Fibroblast of skin of right quadriceps (primary cell): Measurements from ENCODE around the gene CCDC124.
"Not testable (repeated sequence)": the region's sequence is repeated elsewhere in the genome, so short reads cannot be mapped to it uniquely, and the experiment has no call there.

Source experiments
- DNase-seq: peaks from one replicate; pipeline ENCODE4 v3.0.0-alpha.2; 2013

The CCDC124 gene

GRCh38 chr19:17954401-17954800 lies 21.6 kb downstream of the CCDC124 start:
- no peak for DNase-seq

DNA sequence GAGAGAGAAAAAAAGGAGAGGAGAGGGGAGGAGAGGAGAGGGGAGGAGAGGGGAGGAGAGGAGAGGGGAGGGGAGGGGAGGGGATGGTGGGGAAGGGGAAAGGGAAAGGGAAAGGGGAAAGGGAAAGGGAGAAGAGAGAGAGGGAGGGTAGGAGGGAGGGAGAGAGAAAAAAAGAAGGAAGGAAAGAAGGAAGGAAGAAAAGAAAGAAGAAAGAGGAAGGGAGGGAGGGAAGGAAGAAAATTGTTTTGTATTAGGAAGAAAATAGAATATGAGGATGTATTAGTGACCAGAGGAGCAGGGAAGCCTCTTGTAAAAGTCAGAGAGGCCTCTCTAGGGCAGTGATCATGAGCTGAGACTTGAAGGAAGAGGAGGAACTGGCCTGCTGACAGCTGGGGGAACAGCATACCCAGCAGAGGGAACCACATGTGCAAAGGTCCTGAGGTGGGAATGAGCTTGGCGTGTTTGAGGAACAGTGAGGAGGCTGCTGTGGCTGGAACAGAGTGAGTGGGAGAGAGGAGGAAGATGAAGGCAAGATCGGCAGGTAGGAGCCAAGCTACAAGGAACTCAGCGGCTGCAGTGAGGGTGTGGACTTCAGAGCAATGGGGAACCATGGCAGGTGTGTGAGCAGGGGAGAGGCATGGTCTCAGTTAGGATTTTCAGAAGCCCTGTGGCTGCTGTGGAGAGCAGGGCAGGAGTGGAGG lies 24.5 kb downstream of the CCDC124 start:
- DNase-seq = no peak

- no peak for DNase-seq
These were observed 25.1 kb downstream of the CCDC124 start for GRCh38 chr19:17957885-17958284.

- DNase-seq = no peak
These were observed 31.3 kb downstream of the CCDC124 start for GRCh38 chr19:17963936-17964691.

DNA sequence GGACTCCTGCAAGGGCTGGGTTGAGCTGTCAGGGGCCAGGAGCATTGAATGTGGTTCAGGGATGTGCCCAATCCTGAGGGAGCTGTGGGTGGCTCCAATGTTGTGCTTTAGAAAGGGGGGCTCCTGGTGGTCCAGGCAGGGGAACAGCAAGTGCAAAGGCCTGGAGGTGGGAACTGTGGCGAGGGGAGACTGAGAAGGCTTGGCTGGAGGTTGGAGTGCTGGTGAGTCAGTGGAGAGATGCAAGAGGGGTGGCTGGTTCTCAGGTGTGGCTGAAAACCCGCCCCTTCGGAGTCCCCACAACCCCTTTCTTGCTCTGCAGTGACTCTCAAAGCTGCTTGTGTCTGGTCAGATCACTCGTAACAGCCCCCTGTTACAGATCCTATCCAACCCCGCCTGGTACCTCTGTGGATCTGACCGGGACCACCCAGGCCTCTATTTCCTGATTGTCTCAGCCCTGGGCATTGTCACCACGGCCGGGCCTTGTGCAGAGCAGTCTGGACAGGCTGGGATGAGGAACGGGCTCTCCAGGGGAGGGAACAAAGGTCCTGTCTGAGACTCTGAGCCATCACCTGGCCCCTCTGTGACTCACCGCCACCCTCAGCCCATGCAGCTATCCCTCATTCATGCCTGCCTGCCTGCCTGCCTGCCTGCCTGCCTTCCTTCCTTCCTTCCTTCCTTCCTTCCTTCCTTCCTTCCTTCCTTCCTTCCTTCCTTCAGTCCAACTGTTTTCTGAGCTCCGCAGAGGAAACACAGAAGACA lies 32.7 kb downstream of the CCDC124 start:
- DNase-seq = no peak

DNA sequence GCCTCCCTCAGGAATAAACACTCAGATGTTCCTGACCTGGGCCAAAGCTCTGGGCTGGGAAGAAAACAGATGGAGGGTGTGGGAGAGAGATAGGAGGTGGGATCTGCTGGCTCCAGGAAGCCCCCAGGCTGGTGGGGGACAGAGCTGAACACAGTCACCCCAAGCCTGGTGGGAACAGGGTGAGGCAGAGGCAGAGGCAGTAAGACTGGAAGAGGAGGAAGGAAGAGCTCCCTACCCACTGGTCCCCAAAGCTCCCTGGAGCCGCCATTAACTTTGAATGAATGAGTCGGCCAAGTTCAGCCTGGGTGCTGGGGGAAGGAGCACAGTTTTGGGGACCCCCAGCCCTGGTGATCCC lies 33.3 kb downstream of the CCDC124 start:
- no peak for DNase-seq

- DNase-seq = no peak
These were observed 33.9 kb downstream of the CCDC124 start, which contains the start of gene KCNN1 for GRCh38 chr19:17966550-17967256. KCNN1 (plus strand) TSS chr19:17967107; CDS start chr19:17973889, 6,782 bp downstream.

- no peak for DNase-seq
These were observed 34.6 kb downstream of the CCDC124 start for GRCh38 chr19:17967257-17968051.

DNA sequence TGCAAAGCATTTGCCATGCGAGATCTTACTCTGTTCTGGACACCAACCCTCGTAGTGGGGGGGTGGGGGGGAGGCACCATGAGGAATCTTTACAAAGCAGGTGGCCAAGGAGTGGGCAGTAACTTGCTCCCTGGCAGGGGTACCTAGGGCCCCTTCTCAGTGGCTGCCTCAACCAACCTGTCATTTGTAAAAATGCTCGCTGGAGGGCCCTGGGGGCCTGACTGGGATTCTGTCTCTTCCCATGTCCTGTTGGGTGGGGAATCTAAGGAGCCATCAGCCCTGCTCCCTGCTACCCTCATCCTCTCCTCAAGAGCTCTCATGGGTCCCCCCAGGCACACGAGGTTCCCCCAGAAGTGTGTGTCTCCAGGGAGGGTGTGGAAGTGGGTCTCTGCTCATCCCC lies 35.5 kb downstream of the CCDC124 start:
- no peak for DNase-seq

GRCh38 chr19:17969096-17969792 lies 36.4 kb downstream of the CCDC124 start:
- no peak for DNase-seq

GRCh38 chr19:17972230-17972629 lies 39.4 kb downstream of the CCDC124 start:
- DNase-seq = no peak

- DNase-seq = no peak
These were observed 40.9 kb downstream of the CCDC124 start for GRCh38 chr19:17973759-17974158.

DNA sequence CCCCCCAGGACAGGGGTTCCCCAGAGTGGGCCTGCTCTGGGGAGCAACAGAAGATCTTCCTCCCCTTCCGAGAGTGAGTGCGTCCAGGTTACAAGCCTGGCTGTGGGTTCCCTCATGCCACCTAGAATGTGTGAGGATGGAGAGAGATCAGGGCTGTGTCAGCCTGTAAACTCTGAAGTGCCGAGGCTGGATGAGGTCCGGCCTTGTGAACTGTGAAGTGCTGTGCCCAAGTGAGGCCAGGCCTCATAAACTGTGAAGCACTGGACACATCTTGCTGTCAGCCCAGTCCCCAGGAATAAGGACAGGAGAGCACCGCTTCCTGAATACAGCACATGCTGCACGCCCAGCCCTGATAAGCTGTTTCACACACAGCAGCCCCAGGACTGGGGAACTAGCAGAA lies 41.7 kb downstream of the CCDC124 start:
- DNase-seq = no peak

DNA sequence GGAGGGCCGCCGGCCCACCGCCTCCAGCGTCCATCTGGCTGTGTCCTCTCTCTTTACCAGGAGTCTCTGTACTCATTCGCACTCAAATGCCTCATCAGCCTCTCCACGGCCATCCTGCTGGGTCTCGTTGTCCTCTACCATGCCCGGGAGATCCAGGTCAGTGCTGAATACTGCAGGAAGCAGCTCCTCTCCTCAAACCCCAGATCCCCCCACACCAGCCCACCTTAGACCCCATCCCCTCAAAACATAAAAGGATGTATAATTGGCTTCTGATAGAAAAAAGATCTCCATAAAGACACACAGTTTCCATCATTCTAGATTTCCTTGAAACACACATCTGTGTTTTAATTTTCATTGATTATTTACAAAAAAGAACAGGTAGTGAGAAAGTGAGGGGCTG lies 42.2 kb downstream of the CCDC124 start:
- no peak for DNase-seq

DNA sequence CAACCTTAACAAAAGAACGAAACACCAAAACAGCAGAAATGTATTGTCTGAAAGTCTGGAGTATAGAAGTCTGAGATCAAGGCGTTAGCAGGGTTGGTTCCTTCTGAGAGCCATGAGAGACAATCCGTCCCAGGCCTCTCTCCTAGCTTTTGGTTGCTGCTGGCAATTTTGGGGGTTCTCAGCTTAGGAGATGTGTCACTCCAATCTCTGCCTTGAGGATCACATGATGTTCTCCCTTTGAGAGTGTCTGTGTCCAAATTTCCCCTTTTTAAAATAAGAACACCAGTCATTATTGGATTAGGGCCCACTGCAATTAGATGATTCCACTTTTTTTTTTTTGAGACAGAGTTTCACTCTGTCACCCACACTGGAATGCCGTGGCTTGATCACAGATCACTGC lies 44.2 kb downstream of the CCDC124 start:
- DNase-seq = no peak

DNA sequence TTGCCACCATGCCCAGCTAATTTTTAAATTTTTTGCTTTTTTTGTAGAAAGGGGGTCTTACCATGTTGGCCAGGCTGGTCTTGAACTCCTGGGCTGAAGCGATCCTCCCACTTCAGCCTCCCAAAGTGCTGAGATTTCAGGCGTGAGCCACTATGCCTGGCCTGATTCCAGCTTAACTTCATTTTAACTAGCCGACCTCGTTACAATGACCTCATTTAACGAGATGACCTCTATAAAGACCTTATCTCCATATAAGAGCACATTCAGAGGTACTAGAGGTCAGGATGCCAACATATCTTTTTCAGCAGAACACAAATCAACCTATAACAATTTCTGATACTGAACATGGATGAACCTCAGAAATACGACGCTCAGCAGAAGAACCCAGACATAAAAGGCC lies 44.7 kb downstream of the CCDC124 start:
- DNase-seq = no peak

- no peak for DNase-seq
These were observed 48.8 kb downstream of the CCDC124 start for GRCh38 chr19:17981611-17982010.

- DNase-seq = no peak
These were observed 49.6 kb downstream of the CCDC124 start for GRCh38 chr19:17982430-17982829.

DNA sequence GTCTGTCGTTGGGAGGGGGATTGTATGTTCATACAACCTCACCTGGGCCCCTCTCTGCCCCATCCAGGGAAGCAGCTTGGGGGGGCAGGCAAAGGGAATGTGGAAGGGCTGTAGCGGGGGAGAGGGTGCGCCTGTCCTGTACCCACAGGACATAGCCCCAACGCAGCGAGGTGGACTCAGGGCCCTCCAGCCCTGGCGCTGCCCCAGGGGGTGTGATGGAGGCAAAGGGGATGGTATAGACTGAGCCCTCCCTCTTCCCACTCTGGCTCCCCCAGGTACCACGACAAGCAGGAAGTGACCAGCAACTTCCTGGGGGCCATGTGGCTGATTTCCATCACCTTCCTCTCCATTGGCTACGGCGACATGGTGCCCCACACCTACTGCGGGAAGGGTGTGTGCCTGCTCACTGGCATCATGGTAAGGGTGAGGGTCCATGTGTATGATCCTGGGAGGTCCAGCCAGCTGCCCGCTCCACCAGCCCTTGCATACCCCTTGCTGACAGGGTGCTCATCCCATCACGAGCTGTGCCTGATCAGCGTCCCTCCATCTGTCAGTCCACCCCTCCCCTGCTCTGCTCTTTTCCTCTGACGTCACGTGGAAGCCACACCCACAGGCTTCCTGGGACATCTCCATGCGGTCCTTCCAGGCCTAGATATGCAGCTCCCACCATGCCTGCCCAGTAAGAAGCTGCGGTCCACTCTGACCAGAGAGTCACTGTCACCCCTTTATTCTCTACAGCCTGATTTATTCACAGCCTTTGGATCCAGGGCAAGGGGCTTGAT lies 52.4 kb downstream of the CCDC124 start:
- DNase-seq = no peak

- DNase-seq = not testable (repeated sequence)
These were observed 53.8 kb downstream of the CCDC124 start for GRCh38 chr19:17986569-17986968.

GRCh38 chr19:17988161-17988560 lies 55.3 kb downstream of the CCDC124 start:
- DNase-seq = no peak
